H1 (cell line): ENCODE results near the gene GTF2E1. TPM values are rescaled to one million over a fixed set of nuclear protein-coding genes. Genes with fewer than 3 reads are reported as not detected.

Experiments
- polyA plus RNA-seq, 7 experiments: library from polyadenylated mRNA; depleted of rRNA in 3 of 7; stranded (reverse) in 5 of 7; unstranded in 2 of 7; fragments of >200 nt in 5 of 7; fragments of 200-250 nt in 2 of 7; gene quantifications; 1 replicate in 5 of 7; 2 replicates in 1 of 7; 4 replicates in 1 of 7; pipeline versions ENCODE4 v1.2.1 to v1.2.3, GENCODE V29; 2011 to 2013; ENCODE audit warnings: missing spikeins in 2 of 7, mixed read lengths in 2 of 7
- total RNA-seq: library from RNA; stranded (reverse); fragmentation: NEBNext Ultra II Directional; extraction: Animal tissue kit (Norgen Biotek cat#: 25700); gene quantifications from 2 replicates; pipeline ENCODE4 v1.2.1, GENCODE V29; 2021
- TF ChIP-seq, protein P1 (sequence below), 3 experiments: IDR thresholded peaks; 1 replicate in 2 of 3; 2 replicates in 1 of 3; pipeline versions ENCODE4 v1.5.1 to v1.6.1; 2011; ENCODE audit warnings: low read length in 3 of 3, mild to moderate bottlenecking in 3 of 3, inconsistent platforms in 2 of 3, low read depth in 1 of 3, moderate library complexity in 1 of 3; ENCODE audit not compliant: insufficient read depth in 1 of 3; ENCODE audit errors: control extremely low read depth in 1 of 3
- TF ChIP-seq, protein P2 (sequence below): fragments of 300-600 bp; sonication (generic); IDR thresholded peaks from 2 replicates; pipeline ENCODE4 v1.7.1; 2012; ENCODE audit warnings: low read length, moderate library complexity, mild to moderate bottlenecking, inconsistent platforms; ENCODE audit not compliant: insufficient replicate concordance
- TF ChIP-seq, protein P3 (sequence below): IDR thresholded peaks from 2 replicates; pipeline ENCODE4 v1.6.1; 2012; ENCODE audit warnings: inconsistent platforms

Gene GTF2E1
- total and polyA plus RNA-seq, 2 of the 8 experiments (the other 6 are each of a cell fraction or from before 2014, with no cell fraction given): 37.4 to 73.3 TPM

DNA sequence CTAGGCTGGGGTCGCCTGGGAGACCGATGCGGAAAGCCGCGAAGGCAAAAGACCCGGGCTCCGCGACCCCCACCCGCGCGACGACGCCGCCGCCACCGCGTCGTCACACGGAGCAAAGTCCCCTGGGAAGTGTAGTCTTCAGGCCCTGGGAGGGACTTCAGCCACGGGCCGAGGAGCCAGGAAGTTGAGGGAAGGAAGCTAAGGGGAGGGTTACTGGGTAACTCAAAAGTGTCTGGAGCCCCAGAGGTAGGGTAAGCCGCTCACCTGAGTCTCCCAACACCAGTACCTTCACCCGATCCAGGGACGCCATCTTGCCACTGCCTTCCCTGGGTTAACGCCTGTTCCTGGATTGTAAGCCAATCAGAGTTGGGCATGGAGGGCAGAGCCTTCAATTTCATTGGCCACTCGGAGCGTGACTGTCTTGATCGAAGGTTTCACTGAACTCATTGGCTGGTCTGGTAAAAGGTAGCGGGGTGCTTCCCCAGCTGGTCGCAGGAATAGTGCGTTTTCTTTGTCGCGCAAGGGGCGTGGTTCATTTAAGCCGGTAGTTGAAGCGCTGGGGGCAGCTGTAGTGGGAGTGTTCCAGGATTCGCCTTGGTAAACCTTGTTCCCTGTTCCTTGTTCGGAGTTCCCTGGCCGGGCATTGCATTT lies at the start of gene GTF2E1, which contains the start of gene RABL3 (continued):
- TF ChIP-seq, protein P1, sequence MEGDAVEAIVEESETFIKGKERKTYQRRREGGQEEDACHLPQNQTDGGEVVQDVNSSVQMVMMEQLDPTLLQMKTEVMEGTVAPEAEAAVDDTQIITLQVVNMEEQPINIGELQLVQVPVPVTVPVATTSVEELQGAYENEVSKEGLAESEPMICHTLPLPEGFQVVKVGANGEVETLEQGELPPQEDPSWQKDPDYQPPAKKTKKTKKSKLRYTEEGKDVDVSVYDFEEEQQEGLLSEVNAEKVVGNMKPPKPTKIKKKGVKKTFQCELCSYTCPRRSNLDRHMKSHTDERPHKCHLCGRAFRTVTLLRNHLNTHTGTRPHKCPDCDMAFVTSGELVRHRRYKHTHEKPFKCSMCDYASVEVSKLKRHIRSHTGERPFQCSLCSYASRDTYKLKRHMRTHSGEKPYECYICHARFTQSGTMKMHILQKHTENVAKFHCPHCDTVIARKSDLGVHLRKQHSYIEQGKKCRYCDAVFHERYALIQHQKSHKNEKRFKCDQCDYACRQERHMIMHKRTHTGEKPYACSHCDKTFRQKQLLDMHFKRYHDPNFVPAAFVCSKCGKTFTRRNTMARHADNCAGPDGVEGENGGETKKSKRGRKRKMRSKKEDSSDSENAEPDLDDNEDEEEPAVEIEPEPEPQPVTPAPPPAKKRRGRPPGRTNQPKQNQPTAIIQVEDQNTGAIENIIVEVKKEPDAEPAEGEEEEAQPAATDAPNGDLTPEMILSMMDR (IDR thresholded peaks at IDR 0.05; ENCODE audit: control extremely low read depth in 1 of 3, insufficient read depth in 1 of 3, low read depth in 1 of 3, low read length in 3 of 3): no peak
- TF ChIP-seq, protein P2, sequence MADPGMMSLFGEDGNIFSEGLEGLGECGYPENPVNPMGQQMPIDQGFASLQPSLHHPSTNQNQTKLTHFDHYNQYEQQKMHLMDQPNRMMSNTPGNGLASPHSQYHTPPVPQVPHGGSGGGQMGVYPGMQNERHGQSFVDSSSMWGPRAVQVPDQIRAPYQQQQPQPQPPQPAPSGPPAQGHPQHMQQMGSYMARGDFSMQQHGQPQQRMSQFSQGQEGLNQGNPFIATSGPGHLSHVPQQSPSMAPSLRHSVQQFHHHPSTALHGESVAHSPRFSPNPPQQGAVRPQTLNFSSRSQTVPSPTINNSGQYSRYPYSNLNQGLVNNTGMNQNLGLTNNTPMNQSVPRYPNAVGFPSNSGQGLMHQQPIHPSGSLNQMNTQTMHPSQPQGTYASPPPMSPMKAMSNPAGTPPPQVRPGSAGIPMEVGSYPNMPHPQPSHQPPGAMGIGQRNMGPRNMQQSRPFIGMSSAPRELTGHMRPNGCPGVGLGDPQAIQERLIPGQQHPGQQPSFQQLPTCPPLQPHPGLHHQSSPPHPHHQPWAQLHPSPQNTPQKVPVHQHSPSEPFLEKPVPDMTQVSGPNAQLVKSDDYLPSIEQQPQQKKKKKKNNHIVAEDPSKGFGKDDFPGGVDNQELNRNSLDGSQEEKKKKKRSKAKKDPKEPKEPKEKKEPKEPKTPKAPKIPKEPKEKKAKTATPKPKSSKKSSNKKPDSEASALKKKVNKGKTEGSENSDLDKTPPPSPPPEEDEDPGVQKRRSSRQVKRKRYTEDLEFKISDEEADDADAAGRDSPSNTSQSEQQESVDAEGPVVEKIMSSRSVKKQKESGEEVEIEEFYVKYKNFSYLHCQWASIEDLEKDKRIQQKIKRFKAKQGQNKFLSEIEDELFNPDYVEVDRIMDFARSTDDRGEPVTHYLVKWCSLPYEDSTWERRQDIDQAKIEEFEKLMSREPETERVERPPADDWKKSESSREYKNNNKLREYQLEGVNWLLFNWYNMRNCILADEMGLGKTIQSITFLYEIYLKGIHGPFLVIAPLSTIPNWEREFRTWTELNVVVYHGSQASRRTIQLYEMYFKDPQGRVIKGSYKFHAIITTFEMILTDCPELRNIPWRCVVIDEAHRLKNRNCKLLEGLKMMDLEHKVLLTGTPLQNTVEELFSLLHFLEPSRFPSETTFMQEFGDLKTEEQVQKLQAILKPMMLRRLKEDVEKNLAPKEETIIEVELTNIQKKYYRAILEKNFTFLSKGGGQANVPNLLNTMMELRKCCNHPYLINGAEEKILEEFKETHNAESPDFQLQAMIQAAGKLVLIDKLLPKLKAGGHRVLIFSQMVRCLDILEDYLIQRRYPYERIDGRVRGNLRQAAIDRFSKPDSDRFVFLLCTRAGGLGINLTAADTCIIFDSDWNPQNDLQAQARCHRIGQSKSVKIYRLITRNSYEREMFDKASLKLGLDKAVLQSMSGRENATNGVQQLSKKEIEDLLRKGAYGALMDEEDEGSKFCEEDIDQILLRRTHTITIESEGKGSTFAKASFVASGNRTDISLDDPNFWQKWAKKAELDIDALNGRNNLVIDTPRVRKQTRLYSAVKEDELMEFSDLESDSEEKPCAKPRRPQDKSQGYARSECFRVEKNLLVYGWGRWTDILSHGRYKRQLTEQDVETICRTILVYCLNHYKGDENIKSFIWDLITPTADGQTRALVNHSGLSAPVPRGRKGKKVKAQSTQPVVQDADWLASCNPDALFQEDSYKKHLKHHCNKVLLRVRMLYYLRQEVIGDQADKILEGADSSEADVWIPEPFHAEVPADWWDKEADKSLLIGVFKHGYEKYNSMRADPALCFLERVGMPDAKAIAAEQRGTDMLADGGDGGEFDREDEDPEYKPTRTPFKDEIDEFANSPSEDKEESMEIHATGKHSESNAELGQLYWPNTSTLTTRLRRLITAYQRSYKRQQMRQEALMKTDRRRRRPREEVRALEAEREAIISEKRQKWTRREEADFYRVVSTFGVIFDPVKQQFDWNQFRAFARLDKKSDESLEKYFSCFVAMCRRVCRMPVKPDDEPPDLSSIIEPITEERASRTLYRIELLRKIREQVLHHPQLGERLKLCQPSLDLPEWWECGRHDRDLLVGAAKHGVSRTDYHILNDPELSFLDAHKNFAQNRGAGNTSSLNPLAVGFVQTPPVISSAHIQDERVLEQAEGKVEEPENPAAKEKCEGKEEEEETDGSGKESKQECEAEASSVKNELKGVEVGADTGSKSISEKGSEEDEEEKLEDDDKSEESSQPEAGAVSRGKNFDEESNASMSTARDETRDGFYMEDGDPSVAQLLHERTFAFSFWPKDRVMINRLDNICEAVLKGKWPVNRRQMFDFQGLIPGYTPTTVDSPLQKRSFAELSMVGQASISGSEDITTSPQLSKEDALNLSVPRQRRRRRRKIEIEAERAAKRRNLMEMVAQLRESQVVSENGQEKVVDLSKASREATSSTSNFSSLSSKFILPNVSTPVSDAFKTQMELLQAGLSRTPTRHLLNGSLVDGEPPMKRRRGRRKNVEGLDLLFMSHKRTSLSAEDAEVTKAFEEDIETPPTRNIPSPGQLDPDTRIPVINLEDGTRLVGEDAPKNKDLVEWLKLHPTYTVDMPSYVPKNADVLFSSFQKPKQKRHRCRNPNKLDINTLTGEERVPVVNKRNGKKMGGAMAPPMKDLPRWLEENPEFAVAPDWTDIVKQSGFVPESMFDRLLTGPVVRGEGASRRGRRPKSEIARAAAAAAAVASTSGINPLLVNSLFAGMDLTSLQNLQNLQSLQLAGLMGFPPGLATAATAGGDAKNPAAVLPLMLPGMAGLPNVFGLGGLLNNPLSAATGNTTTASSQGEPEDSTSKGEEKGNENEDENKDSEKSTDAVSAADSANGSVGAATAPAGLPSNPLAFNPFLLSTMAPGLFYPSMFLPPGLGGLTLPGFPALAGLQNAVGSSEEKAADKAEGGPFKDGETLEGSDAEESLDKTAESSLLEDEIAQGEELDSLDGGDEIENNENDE: no peak
- TF ChIP-seq, protein P3, sequence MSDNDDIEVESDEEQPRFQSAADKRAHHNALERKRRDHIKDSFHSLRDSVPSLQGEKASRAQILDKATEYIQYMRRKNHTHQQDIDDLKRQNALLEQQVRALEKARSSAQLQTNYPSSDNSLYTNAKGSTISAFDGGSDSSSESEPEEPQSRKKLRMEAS: peak; percentile 33
